Activated CD4-positive, alpha-beta T cell treated with anti-CD3 and anti-CD28 coated beads, Interleukin-2, Interleukin-6, amounts not matched to agents 100 ng/mL and 50 ng/mL, durations not matched to agents 16 hours and 8 hours (primary cell): ENCODE results near the gene XRRA1.
A peak's percentile ranks its signal among the peaks of the same experiment; 100 is the strongest.

ENCODE experiments used
- DNase-seq: peaks from one replicate; pipeline ENCODE4 v3.0.0-alpha.2; 2020

XRRA1 gene

GRCh38 chr11:74822170-74822569, 126.7 kb downstream of the XRRA1 start:
- no peak for DNase-seq

DNA sequence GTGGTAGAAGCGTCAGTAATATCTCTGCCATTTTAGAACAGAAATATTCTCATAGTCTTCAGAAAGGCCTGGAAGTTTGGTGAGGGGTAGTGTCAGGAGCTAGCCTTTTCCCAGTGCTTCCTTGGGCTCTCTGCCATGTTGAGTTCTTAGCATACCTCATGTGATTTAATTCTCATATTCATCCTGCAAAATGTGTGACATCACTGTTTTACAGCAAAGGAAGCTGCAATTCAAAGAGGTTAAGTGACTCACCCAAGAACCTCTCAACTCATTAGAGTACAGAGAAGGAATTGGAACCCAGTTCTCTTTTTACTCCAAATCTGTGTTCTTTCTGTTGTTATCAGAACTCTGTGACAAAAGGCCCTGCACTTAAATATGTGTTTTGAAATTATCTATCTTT, 128.1 kb downstream of the XRRA1 start:
- DNase-seq, result peak; percentile 25

GRCh38 chr11:74819400-74819799, 129.5 kb downstream of the XRRA1 start:
- no peak for DNase-seq

GRCh38 chr11:74818283-74818946, 130.5 kb downstream of the XRRA1 start:
- no peak for DNase-seq

DNA sequence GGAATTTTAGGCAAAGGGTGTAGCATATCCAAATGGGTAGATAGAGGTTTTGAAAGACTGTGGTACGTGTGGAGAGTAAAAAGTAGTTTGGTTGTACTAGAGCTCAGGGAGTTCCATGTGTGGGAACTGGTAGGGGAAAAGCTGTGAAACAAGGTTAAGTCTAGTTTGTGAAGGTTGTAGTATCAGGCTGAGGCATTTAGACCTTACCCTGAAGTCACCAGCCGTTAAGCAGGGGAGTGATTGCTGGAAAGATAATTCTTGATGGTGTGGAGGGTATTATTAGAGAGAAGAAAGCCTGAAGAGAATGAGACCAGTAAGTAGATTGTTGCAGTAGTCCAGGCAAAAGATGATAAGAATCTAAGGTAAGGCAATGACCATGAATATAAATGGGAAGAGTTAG, 132.2 kb downstream of the XRRA1 start:
- DNase-seq, result no peak

DNA sequence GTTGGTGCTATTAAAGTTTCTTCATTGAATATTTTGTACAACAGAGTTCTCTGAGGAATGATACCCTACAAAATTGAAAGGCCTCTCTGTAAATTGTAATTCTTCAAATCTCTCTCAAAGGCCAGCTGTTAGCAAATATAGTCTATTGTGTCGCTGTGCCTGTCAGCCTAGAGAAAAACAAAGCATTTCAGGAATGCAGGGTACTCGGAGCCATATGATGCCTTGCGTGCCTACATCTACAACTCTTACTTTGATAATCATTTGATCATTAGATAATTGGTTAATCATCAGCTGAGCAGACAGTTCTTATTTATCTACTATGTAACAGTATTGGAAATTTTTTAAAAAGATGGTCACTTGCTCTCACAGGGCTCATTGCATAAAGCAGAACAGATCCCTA, 132.9 kb downstream of the XRRA1 start:
- no peak for DNase-seq

- DNase-seq, result no peak
Measured at GRCh38 chr11:74809801-74810200, 139.1 kb downstream of the XRRA1 start.

DNA sequence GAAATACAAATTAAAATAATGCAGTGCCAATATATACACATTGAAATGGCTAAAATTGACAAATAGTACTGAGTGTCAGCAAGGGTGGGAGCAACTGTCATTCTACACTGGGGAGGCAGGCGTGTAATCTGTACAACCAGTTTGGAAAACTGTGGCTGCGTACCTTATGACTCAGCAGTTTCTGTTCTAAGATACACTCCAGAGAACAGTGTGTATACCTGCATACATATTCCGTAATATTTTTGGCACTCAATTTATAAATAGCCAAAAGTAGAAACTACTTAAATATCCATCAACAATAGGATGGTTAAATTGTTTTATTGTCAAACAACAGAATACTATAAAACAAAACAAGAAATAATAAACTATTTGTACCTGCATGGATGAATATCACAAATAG, 142.6 kb downstream of the XRRA1 start:
- DNase-seq, result peak; percentile 8

- DNase-seq, result no peak
Measured at GRCh38 chr11:74791333-74792100, 157.4 kb downstream of the XRRA1 start.
